ENCODE measurements around the gene STIL.
A peak's percentile ranks its signal among the peaks of the same experiment; 100 is the strongest.
"Not testable (repeated sequence)": the region's sequence is repeated elsewhere in the genome, so short reads cannot be mapped to it uniquely, and the experiment has no call there.

Gene STIL

GRCh38 chr1:47209725-47210325, 104.1 kb downstream of the STIL start:
- H3K4me1 ChIP-seq (ENCODE audit: insufficient read depth, poor library complexity, severe bottlenecking) = no peaks in the 10 kb centered on the region
- ATAC-seq (ENCODE audit: low read depth) (peak; percentile 32; the same call in 1 of the 3 replicates), DNase-seq (ENCODE audit: low spot score) (no peak)
- no peaks in the 10 kb centered on the region for H3K27me3 ChIP-seq (ENCODE audit: insufficient read depth, poor library complexity, severe bottlenecking)
- H3K9me3 ChIP-seq (ENCODE audit: severe bottlenecking) = no peaks in the 10 kb centered on the region
- H3K27ac ChIP-seq (ENCODE audit: poor library complexity, severe bottlenecking) = no peak overlapping the region
- H3K4me3 ChIP-seq (ENCODE audit: severe bottlenecking) = no peak overlapping the region
- TF ChIP-seq CTCF (IDR thresholded peaks at IDR 0.05; ENCODE audit: poor library complexity, severe bottlenecking) = no peak
- no peaks in the 10 kb centered on the region for H3K36me3 ChIP-seq (ENCODE audit: low read depth)

DNA sequence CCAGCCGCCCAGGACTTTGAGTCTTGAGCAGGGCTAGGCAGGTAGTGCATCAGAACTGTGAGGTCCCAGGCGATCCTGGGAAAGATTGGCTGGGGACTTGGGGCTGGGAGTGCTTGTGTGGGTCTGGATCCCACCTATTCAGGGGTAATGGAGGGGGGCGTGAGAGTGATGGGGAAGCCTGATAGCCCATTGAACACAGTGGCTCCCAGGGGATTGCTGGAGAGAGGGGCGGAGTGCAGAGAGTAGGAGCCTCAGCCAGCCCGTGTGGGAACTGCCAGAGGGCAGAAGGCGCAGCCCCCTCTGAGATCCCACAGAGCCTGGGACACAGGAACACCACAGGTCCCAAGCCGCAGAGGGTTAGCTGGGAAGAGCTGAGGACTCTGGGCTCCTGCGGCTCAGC, 104.9 kb downstream of the STIL start:
- Histone ChIP-seq H3K9me3 (ENCODE audit: severe bottlenecking) (no peaks in the 10 kb centered on the region), H3K27me3 (ENCODE audit: insufficient read depth, poor library complexity, severe bottlenecking) (no peaks in the 10 kb centered on the region), H3K36me3 (ENCODE audit: low read depth) (no peaks in the 10 kb centered on the region), H3K27ac (ENCODE audit: poor library complexity, severe bottlenecking) (no peak overlapping the region), H3K4me1 (ENCODE audit: insufficient read depth, poor library complexity, severe bottlenecking) (no peaks in the 10 kb centered on the region), H3K4me3 (ENCODE audit: severe bottlenecking) (no peak overlapping the region)
- ATAC-seq (ENCODE audit: low read depth) (no peak), DNase-seq (ENCODE audit: low spot score) (no peak)
- TF ChIP-seq CTCF (IDR thresholded peaks at IDR 0.05; ENCODE audit: poor library complexity, severe bottlenecking) = no peak

DNA sequence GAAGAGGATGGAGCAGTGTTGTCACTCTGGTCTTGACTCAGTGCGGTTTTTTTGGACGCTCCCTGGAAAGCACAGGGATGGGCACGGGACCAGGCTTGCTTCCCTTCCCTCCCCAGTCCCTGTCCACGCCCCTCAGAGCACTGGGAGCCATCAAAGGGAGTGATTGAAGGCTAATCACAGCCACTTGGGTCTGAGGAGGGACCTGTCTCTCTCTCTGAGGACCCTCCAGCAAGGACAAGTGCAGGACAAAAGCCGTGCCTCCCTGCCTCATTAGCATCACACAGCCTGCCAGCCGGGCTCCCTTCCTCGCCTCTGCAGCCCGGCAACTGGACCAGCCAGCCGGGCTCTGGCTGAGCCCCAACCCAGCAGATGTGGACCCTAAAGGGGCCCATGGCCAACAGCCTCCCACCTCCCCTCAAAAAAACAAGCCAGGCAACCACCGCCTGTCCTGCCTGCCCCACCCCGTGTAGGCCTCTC, 105.5 kb downstream of the STIL start:
- DNase-seq (ENCODE audit: low spot score) (no peak), ATAC-seq (ENCODE audit: low read depth) (no peak)
- H3K36me3 ChIP-seq (ENCODE audit: low read depth) = no peaks in the 10 kb centered on the region
- H3K27ac ChIP-seq (ENCODE audit: poor library complexity, severe bottlenecking) = no peak overlapping the region
- no peak for TF ChIP-seq CTCF (IDR thresholded peaks at IDR 0.05; ENCODE audit: poor library complexity, severe bottlenecking)
- H3K27me3 ChIP-seq (ENCODE audit: insufficient read depth, poor library complexity, severe bottlenecking) = no peaks in the 10 kb centered on the region
- H3K9me3 ChIP-seq (ENCODE audit: severe bottlenecking) = no peaks in the 10 kb centered on the region
- no peak overlapping the region for H3K4me3 ChIP-seq (ENCODE audit: severe bottlenecking)
- no peaks in the 10 kb centered on the region for H3K4me1 ChIP-seq (ENCODE audit: insufficient read depth, poor library complexity, severe bottlenecking)

DNA sequence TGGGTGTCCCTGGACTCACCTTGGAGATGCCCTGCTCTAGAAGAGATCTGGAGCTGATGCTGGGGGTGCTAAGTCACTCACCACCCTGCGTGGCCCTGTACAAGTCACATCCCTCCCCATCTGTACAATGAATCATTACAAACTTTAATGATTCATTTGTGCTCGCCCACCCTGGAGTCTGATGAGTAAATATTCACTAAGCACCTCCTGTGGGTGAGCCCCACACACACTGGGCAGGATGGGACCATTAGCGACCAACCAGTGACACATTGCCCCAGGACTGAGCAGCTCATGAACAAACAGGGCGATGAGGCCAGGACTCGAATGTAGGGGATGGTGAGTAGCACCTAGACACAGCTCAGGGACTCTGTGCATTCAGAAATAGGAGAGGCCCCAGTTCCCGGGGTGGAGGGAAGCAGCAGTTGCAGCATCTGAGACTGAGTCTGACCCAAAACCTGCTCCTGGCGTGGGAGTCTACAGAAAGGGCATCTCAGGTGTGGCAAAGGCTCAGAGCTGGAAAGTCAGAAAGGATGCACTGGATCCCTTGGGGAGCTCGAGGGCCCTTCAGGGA, 106.1 kb downstream of the STIL start:
- peak; percentile 11; the same call in 1 of the 3 replicates for ATAC-seq (ENCODE audit: low read depth)
- H3K27ac ChIP-seq (ENCODE audit: poor library complexity, severe bottlenecking) = no peak overlapping the region
- H3K4me1 ChIP-seq (ENCODE audit: insufficient read depth, poor library complexity, severe bottlenecking) = no peaks in the 10 kb centered on the region
- H3K4me3 ChIP-seq (ENCODE audit: severe bottlenecking) = no peak overlapping the region
- no peaks in the 10 kb centered on the region for H3K9me3 ChIP-seq (ENCODE audit: severe bottlenecking)
- no peaks in the 10 kb centered on the region for H3K27me3 ChIP-seq (ENCODE audit: insufficient read depth, poor library complexity, severe bottlenecking)
- H3K36me3 ChIP-seq (ENCODE audit: low read depth) = no peaks in the 10 kb centered on the region
- DNase-seq (ENCODE audit: low spot score) = peak; percentile 14
- no peak for TF ChIP-seq CTCF (IDR thresholded peaks at IDR 0.05; ENCODE audit: poor library complexity, severe bottlenecking)

- TF ChIP-seq CTCF (IDR thresholded peaks at IDR 0.05; ENCODE audit: poor library complexity, severe bottlenecking) = no peak
- H3K27me3 ChIP-seq (ENCODE audit: insufficient read depth, poor library complexity, severe bottlenecking) = no peaks in the 10 kb centered on the region
- H3K27ac ChIP-seq (ENCODE audit: poor library complexity, severe bottlenecking) = no peak overlapping the region
- no peaks in the 10 kb centered on the region for H3K4me1 ChIP-seq (ENCODE audit: insufficient read depth, poor library complexity, severe bottlenecking)
- no peak for ATAC-seq (ENCODE audit: low read depth)
- H3K9me3 ChIP-seq (ENCODE audit: severe bottlenecking) = no peaks in the 10 kb centered on the region
- H3K4me3 ChIP-seq (ENCODE audit: severe bottlenecking) = no peak overlapping the region
- DNase-seq (ENCODE audit: low spot score) = no peak
- no peaks in the 10 kb centered on the region for H3K36me3 ChIP-seq (ENCODE audit: low read depth)
These were observed 108.0 kb downstream of the STIL start for GRCh38 chr1:47205918-47206317.

DNA sequence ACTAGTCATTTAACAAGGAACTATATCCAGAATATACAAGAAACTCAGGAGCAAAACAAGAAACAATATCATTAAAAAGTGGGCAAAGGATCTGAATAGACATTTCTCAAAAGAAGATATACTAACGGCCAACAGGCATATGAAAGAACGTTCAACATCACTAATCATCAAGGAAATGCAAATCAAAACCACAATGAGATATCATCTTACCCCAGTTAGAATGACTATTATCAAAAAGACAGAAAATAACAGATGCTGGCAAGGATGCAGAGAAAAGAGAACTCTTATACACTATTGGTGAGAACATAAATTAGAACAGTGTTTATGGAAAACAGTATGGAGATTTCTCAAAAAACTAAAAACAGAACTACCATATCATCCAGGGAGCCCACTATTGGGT, 110.4 kb downstream of the STIL start:
- not testable (repeated sequence) for ATAC-seq (ENCODE audit: low read depth); H3K9me3 ChIP-seq (ENCODE audit: severe bottlenecking); H3K4me3 ChIP-seq (ENCODE audit: severe bottlenecking); DNase-seq (ENCODE audit: low spot score); H3K36me3 ChIP-seq (ENCODE audit: low read depth); H3K4me1 ChIP-seq (ENCODE audit: insufficient read depth, poor library complexity, severe bottlenecking); H3K27ac ChIP-seq (ENCODE audit: poor library complexity, severe bottlenecking); H3K27me3 ChIP-seq (ENCODE audit: insufficient read depth, poor library complexity, severe bottlenecking)
